ENCODE data around the gene TSSK6.

Gene TSSK6

GRCh38 chr19:19546751-19547162 lies 31.4 kb upstream of the TSSK6 start:
- no peak for DNase-seq (ENCODE audit: extremely low spot score)
- TF ChIP-seq ELF4 (IDR thresholded peaks at IDR 0.05) (no peak), CTBP1 (IDR thresholded peaks at IDR 0.05; ENCODE audit: borderline replicate concordance) (no peak), FOXK2 (IDR thresholded peaks at IDR 0.05) (no peak)
- POLR2A ChIA-PET = interaction anchor here (1.2 kb wide), 1 partner anchor 230 kb away, joined by 3 read pairs; no protein-coding TSS in a partner anchor
- CTCF ChIA-PET = no interaction called here

- TF ChIP-seq TARDBP (IDR thresholded peaks at IDR 0.05) = no peak
- TF ChIP-seq FOXM1 (IDR thresholded peaks at IDR 0.05; ENCODE audit: borderline replicate concordance) = no peak
- TF ChIP-seq PKNOX1 (IDR thresholded peaks at IDR 0.05) = no peak
- TF ChIP-seq ZNF384 (IDR thresholded peaks at IDR 0.05) = no peak
- no peak for TF ChIP-seq FOXK2 (IDR thresholded peaks at IDR 0.05)
- TF ChIP-seq SP1 (IDR thresholded peaks at IDR 0.05) = no peak
- no peak for TF ChIP-seq CTBP1 (IDR thresholded peaks at IDR 0.05; ENCODE audit: borderline replicate concordance)
- CTCF ChIA-PET = no interaction called here
Measured at GRCh38 chr19:19545707-19546106, 30.4 kb upstream of the TSSK6 start.

DNA sequence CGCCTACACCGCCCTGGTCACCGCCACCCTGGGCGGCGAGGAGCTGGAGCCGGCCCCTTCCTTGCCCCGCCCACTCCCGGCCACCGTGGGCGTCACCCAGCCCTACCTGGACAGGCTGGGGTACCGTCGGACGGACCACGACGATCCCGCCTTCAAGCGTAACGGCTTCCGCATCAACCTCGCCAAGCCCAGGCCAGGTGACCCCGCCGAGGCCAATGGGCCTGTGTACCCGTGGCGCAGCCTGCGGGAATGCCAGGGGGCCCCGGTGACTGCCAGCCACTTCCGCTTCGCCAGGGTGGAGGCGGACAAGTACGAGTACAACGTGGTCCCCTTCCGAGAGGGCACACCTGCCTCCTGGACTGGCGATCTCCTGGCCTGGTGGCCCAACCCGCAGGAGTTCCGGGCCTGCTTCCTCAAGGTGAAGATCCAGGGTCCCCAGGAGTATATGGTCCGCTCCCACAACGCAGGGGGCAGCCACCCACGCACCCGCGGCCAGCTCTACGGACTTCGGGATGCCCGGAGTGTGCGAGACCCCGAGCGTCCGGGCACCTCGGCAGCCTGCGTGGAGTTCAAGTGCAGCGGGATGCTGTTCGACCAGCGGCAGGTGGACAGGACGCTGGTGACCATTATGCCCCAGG lies 29.7 kb upstream of the TSSK6 start:
- ChIA-PET CTCF (no interaction called here), POLR2A (no interaction called here)
- TF ChIP-seq L3MBTL2 (conservative IDR thresholded peaks at IDR 0.05) (no peak), LEF1 (IDR thresholded peaks at IDR 0.05; ENCODE audit: borderline replicate concordance) (no peak), SP1 (IDR thresholded peaks at IDR 0.05) (no peak), BHLHE40 (IDR thresholded peaks at IDR 0.05; ENCODE audit: borderline replicate concordance) (no peak), TARDBP (IDR thresholded peaks at IDR 0.05) (no peak), FOXA1 (IDR thresholded peaks at IDR 0.05) (no peak), NFRKB (IDR thresholded peaks at IDR 0.05) (no peak), FOXK2 (IDR thresholded peaks at IDR 0.05) (no peak), ARNT (IDR thresholded peaks at IDR 0.05) (no peak)
- no peak for DNase-seq (ENCODE audit: extremely low spot score)

More at GRCh38 chr19:19545707-19546106, 30.4 kb upstream of the TSSK6 start:
- DNase-seq (ENCODE audit: extremely low spot score) = no peak
- POLR2A ChIA-PET = no interaction called here

DNA sequence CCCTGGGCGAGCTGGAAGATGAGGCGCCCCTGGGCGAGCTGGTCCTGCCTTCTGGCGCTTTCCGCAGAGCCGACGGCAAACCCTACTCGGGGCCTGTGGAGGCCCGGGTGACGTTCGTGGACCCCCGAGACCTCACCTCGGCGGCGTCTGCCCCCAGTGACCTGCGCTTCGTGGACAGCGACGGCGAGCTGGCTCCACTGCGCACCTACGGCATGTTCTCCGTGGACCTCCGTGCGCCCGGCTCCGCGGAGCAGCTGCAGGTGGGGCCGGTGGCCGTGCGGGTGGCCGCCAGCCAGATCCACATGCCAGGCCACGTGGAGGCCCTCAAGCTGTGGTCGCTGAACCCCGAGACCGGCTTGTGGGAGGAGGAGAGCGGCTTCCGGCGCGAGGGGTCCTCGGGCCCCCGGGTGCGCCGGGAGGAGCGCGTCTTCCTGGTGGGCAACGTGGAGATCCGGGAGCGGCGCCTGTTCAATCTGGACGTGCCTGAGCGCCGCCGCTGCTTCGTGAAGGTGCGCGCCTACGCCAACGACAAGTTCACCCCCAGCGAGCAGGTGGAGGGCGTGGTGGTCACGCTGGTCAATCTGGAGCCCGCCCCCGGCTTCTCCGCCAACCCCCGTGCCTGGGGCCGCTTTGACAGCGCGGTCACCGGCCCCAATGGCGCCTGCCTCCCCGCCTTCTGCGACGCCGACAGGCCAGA lies 29.1 kb upstream of the TSSK6 start:
- ChIA-PET POLR2A (no interaction called here), CTCF (no interaction called here)
- DNase-seq (ENCODE audit: extremely low spot score) = no peak
- TF ChIP-seq FOXM1 (IDR thresholded peaks at IDR 0.05; ENCODE audit: borderline replicate concordance) (no peak), ELF4 (IDR thresholded peaks at IDR 0.05) (no peak), FOXK2 (IDR thresholded peaks at IDR 0.05) (no peak), TARDBP (IDR thresholded peaks at IDR 0.05) (no peak), ARNT (IDR thresholded peaks at IDR 0.05) (no peak), BHLHE40 (IDR thresholded peaks at IDR 0.05; ENCODE audit: borderline replicate concordance) (no peak), CTBP1 (IDR thresholded peaks at IDR 0.05; ENCODE audit: borderline replicate concordance) (no peak)

- TF ChIP-seq PKNOX1 (IDR thresholded peaks at IDR 0.05) (no peak), LEF1 (IDR thresholded peaks at IDR 0.05; ENCODE audit: borderline replicate concordance) (no peak), L3MBTL2 (conservative IDR thresholded peaks at IDR 0.05) (no peak), TARDBP (IDR thresholded peaks at IDR 0.05) (no peak), ARNT (IDR thresholded peaks at IDR 0.05) (no peak), SP1 (IDR thresholded peaks at IDR 0.05) (no peak), ELF4 (IDR thresholded peaks at IDR 0.05) (no peak), FOXM1 (IDR thresholded peaks at IDR 0.05; ENCODE audit: borderline replicate concordance) (no peak), NFRKB (IDR thresholded peaks at IDR 0.05) (no peak), BHLHE40 (IDR thresholded peaks at IDR 0.05; ENCODE audit: borderline replicate concordance) (no peak), FOXK2 (IDR thresholded peaks at IDR 0.05) (no peak), CTBP1 (IDR thresholded peaks at IDR 0.05; ENCODE audit: borderline replicate concordance) (no peak), HDGF (IDR thresholded peaks at IDR 0.05; ENCODE audit: borderline replicate concordance) (no peak), FOXA1 (IDR thresholded peaks at IDR 0.05) (no peak), SUZ12 (IDR thresholded peaks at IDR 0.05) (no peak), ZNF384 (IDR thresholded peaks at IDR 0.05) (no peak)
- no peak for DNase-seq (ENCODE audit: extremely low spot score)
- ChIA-PET POLR2A (no interaction called here), CTCF (no interaction called here)
Measured at GRCh38 chr19:19543640-19544039, 28.3 kb upstream of the TSSK6 start.

- POLR2A ChIA-PET = no interaction called here
- CTCF ChIA-PET = no interaction called here
Measured at GRCh38 chr19:19543101-19543500, 27.8 kb upstream of the TSSK6 start.

DNA sequence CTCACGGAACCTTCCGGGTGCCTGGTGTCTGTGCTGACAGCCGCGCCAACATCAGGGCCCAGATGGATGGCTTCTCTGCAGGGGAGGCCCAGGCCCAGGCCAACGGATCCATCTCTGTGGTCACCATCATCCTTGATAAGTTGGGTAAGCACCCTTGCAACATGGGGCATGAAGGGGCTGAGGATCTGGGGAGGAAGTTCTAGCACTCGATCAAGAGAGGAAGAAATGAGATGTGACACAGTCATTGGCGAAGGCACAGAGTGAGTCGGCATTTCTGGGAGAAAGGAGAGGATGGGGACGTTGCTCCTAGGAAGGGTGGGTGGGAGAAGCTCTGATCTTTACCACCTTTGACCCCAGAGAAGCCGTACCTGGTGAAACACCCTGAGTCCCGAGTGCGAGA lies 27.2 kb upstream of the TSSK6 start:
- no peak for TF ChIP-seq CTBP1 (IDR thresholded peaks at IDR 0.05; ENCODE audit: borderline replicate concordance)
- TF ChIP-seq NFRKB (IDR thresholded peaks at IDR 0.05) = no peak
- TF ChIP-seq ZNF384 (IDR thresholded peaks at IDR 0.05) = no peak
- no peak for TF ChIP-seq TARDBP (IDR thresholded peaks at IDR 0.05)
- ChIA-PET POLR2A (no interaction called here), CTCF (no interaction called here)
- DNase-seq (ENCODE audit: extremely low spot score) = no peak

More at GRCh38 chr19:19543101-19543500, 27.8 kb upstream of the TSSK6 start:
- no peak for DNase-seq (ENCODE audit: extremely low spot score)
- TF ChIP-seq FOXK2 (IDR thresholded peaks at IDR 0.05) (no peak), LEF1 (IDR thresholded peaks at IDR 0.05; ENCODE audit: borderline replicate concordance) (no peak), HDGF (IDR thresholded peaks at IDR 0.05; ENCODE audit: borderline replicate concordance) (no peak), FOXA1 (IDR thresholded peaks at IDR 0.05) (no peak)

Data from HEK293T (cell line).